K562 (cell line): ENCODE measurements around the gene ILF3. TPM values are rescaled to one million over a fixed set of nuclear protein-coding genes. Genes with fewer than 3 reads are reported as not detected.
A peak's percentile ranks its signal among the peaks of the same experiment; 100 is the strongest.

Experiments
- CTBP1 ChIP-seq: fragments of 450-650 bp; IDR thresholded peaks from 2 replicates; pipeline ENCODE4 v1.6.1; 2016; ENCODE audit warnings: borderline replicate concordance
- FOXA1 ChIP-seq: fragments of 450-650 bp; IDR thresholded peaks from 2 replicates; pipeline ENCODE4 v1.6.1; 2016; ENCODE audit warnings: mild to moderate bottlenecking, borderline replicate concordance
- HDAC2 ChIP-seq: fragments of 450-650 bp; IDR thresholded peaks from 2 replicates; pipeline ENCODE4 v1.6.1; 2016; ENCODE audit warnings: mild to moderate bottlenecking
- KAT8 ChIP-seq: fragments of 450-650 bp; IDR thresholded peaks from 2 replicates; pipeline ENCODE4 v1.6.1; 2016; ENCODE audit warnings: low read depth, mild to moderate bottlenecking
- LCOR ChIP-seq: sonication (generic); formaldehyde crosslinking; IDR thresholded peaks from 2 replicates; pipeline ENCODE4 v1.8.0; 2022; ENCODE audit warnings: mild to moderate bottlenecking, missing genetic modification reagents
- MYC ChIP-seq, 2 experiments: fragments of 250-450 bp in 1 of 2; sonication (Bioruptor Pico) in 1 of 2; IDR thresholded peaks; 2 replicates each; pipeline versions ENCODE4 v1.5.1 to v1.6.1; 2012 to 2021; ENCODE audit warnings: low read depth in 2 of 2, borderline replicate concordance in 1 of 2, improper control_type of control experiment in 1 of 2, low read length in 1 of 2, mild to moderate bottlenecking in 1 of 2, moderate library complexity in 1 of 2
- NCOA6 ChIP-seq: fragments of 450-650 bp; IDR thresholded peaks from 2 replicates; pipeline ENCODE4 v1.6.1; 2017; ENCODE audit warnings: mild to moderate bottlenecking
- NFIX ChIP-seq: fragments of 250-450 bp; sonication (Bioruptor Pico); IDR thresholded peaks from 2 replicates; pipeline ENCODE4 v1.4.0; 2020; ENCODE audit warnings: low read depth, mild to moderate bottlenecking, moderate library complexity
- NR3C1 ChIP-seq: sonication (generic); formaldehyde crosslinking; IDR thresholded peaks from 2 replicates; pipeline ENCODE4 v1.8.1; 2022; ENCODE audit warnings: missing genetic modification reagents
- PHB ChIP-seq: fragments of 250-450 bp; sonication (Bioruptor Pico); IDR thresholded peaks from 2 replicates; pipeline ENCODE4 v1.5.0; 2021
- SIN3A ChIP-seq, 2 experiments: fragments of 150-350 bp in 1 of 2; IDR thresholded peaks; 2 replicates each; pipeline ENCODE4 v1.6.1; 2011 to 2016; ENCODE audit warnings: borderline replicate concordance in 2 of 2, low read depth in 2 of 2, low read length in 2 of 2, mild to moderate bottlenecking in 2 of 2, moderate library complexity in 2 of 2; ENCODE audit not compliant: control insufficient read depth in 1 of 2
- ZNF583 ChIP-seq: fragments of 250-450 bp; sonication (Bioruptor Pico); IDR thresholded peaks from 2 replicates; pipeline ENCODE4 v1.4.0; 2020
- ZNF780A ChIP-seq: fragments of 250-450 bp; sonication (Bioruptor Pico); IDR thresholded peaks from 2 replicates; pipeline ENCODE4 v1.5.0; 2021; ENCODE audit warnings: mild to moderate bottlenecking
- polyA plus RNA-seq, 8 experiments: library from polyadenylated mRNA; depleted of rRNA in 4 of 8; stranded (reverse) in 5 of 8; unstranded in 3 of 8; fragments of >200 nt; fragmentation: Nextera tagmentation in 2 of 8; fragmentation: Illumina TruSeq in 1 of 8; extraction: Ambion mirVana in 2 of 8; extraction: Trizol in 1 of 8; gene quantifications; 2 replicates each; pipeline versions ENCODE4 v1.2.1 to v1.2.3, GENCODE V29; 2011 to 2014; ENCODE audit warnings: inconsistent platforms in 1 of 8, missing spikeins in 1 of 8
- total RNA-seq, 7 experiments: library from RNA; depleted of rRNA in 6 of 7; stranded (reverse); fragments of >200 nt in 6 of 7; fragmentation: Illumina TruSeq in 2 of 7; extraction: Trizol in 2 of 7; gene quantifications; 2 replicates each; pipeline versions ENCODE4 v1.2.1 to v1.2.3, GENCODE V29; 2011 to 2021; ENCODE audit warnings: low replicate concordance in 1 of 7
- TF ChIP-seq, protein P1 (sequence below): fragments of 450-650 bp; formaldehyde crosslinking; conservative IDR thresholded peaks from 2 replicates; pipeline ENCODE4 v1.4.0; 2022; ENCODE audit warnings: mild to moderate bottlenecking, missing genetic modification characterization
- TF ChIP-seq, protein P2 (sequence below): fragments of 450-650 bp; formaldehyde crosslinking; IDR thresholded peaks from 2 replicates; pipeline ENCODE4 v1.4.0; 2020; ENCODE audit warnings: mild to moderate bottlenecking, moderate library complexity
- TF ChIP-seq, protein P3 (sequence below): sonication (generic); formaldehyde crosslinking; IDR thresholded peaks from 2 replicates; pipeline ENCODE4 v1.8.1; 2023; ENCODE audit warnings: mild to moderate bottlenecking, missing genetic modification reagents, moderate library complexity
- TF ChIP-seq, protein P4 (sequence below), 2 experiments: IDR thresholded peaks; 2 replicates each; pipeline ENCODE4 v1.6.1; 2011; ENCODE audit warnings: borderline replicate concordance in 1 of 2, control low read depth in 1 of 2, low read depth in 1 of 2, low read length in 1 of 2, mild to moderate bottlenecking in 1 of 2, mixed read lengths in 1 of 2, moderate library complexity in 1 of 2; ENCODE audit not compliant: insufficient read depth in 1 of 2, insufficient read length in 1 of 2, poor library complexity in 1 of 2, severe bottlenecking in 1 of 2; ENCODE audit errors: extremely low read depth in 1 of 2

Gene ILF3
- total and polyA plus RNA-seq, 9 of the 15 experiments (the other 6 are each of a cell fraction or from before 2014, with no cell fraction given): 26.0 to 453 (median 175) TPM

DNA sequence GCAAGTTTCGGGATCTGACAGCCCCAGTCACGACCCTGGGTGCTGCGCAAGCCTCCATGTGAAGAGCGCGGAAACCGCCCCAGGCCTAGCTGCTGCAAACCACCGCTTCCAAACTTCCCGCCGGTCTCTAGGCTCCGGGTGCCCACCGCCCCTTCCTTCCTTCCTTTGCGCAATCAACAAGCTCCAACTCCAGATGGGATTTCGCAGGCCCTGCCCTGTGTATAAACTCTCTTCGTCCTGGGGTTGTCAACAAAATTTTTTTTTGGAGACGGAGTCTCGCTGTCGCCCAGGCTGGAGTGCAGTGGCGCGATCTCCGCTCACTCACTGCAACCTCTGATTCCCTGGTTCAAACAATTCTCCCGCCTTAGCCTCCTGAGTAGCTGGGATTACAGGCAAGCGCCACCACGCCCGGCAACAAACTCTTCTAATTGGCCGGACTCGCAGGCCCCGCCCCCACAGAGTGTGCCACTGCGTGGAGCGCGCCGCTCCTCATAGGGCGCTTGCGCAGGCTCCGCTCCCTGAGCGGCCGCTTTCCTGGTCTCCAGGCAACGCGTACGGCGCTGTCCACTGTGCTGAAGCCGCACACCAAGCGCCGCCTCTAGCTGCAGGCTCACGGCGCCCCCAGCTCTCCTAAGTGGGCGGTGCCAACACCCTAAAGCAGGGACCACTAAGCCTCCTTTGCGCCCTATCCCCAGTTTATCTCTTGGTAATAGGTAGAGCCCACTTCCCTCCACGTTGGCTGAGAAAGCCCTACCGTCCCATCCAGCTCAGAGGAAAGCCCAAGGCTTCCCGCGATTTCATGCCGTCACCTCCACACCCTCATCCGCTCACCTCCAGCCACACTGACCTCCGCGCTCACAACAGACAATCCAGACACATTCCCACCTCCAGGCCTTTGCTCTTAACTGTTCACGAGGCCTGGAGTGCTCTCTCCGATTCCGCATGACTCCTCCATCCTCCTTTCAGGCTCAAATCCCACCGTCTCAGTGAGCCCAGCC, 41.6 kb downstream of the ILF3 start (continued):
- TF ChIP-seq, protein P1, sequence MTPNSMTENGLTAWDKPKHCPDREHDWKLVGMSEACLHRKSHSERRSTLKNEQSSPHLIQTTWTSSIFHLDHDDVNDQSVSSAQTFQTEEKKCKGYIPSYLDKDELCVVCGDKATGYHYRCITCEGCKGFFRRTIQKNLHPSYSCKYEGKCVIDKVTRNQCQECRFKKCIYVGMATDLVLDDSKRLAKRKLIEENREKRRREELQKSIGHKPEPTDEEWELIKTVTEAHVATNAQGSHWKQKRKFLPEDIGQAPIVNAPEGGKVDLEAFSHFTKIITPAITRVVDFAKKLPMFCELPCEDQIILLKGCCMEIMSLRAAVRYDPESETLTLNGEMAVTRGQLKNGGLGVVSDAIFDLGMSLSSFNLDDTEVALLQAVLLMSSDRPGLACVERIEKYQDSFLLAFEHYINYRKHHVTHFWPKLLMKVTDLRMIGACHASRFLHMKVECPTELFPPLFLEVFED (CRISPR knock-in tag): no peak
- TF ChIP-seq PHB (CRISPR knock-in tag) (no peak), FOXA1 (no peak), LCOR (peak; percentile 93), NFIX (CRISPR knock-in tag) (no peak), NCOA6 (peak; percentile 57), KAT8 (no peak), SIN3A (IDR thresholded peaks at IDR 0.05; ENCODE audit: borderline replicate concordance in 2 of 2, control insufficient read depth in 1 of 2, low read depth in 2 of 2, low read length in 2 of 2) (peak; percentile 99), CTBP1 (peak; percentile 77), ZNF583 (CRISPR knock-in tag) (peak; percentile 52; the same call in 1 of the 2 replicates), MYC (IDR thresholded peaks at IDR 0.05; ENCODE audit: low read depth, low read length) (peak; percentile 39; the same call in 1 of the 2 replicates), MYC (CRISPR knock-in tag; IDR thresholded peaks at IDR 0.05; ENCODE audit: borderline replicate concordance, low read depth) (no peak), HDAC2 (peak; percentile 59), ZNF780A (CRISPR knock-in tag) (no peak), NR3C1 (peak; percentile 70; the same call in 1 of the 2 replicates)
- TF ChIP-seq, protein P2, sequence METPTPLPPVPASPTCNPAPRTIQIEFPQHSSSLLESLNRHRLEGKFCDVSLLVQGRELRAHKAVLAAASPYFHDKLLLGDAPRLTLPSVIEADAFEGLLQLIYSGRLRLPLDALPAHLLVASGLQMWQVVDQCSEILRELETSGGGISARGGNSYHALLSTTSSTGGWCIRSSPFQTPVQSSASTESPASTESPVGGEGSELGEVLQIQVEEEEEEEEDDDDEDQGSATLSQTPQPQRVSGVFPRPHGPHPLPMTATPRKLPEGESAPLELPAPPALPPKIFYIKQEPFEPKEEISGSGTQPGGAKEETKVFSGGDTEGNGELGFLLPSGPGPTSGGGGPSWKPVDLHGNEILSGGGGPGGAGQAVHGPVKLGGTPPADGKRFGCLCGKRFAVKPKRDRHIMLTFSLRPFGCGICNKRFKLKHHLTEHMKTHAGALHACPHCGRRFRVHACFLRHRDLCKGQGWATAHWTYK (CRISPR knock-in tag): peak; percentile 85
- TF ChIP-seq, protein P3, sequence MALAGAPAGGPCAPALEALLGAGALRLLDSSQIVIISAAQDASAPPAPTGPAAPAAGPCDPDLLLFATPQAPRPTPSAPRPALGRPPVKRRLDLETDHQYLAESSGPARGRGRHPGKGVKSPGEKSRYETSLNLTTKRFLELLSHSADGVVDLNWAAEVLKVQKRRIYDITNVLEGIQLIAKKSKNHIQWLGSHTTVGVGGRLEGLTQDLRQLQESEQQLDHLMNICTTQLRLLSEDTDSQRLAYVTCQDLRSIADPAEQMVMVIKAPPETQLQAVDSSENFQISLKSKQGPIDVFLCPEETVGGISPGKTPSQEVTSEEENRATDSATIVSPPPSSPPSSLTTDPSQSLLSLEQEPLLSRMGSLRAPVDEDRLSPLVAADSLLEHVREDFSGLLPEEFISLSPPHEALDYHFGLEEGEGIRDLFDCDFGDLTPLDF (CRISPR knock-in tag): peak; percentile 95
- TF ChIP-seq, protein P4, sequence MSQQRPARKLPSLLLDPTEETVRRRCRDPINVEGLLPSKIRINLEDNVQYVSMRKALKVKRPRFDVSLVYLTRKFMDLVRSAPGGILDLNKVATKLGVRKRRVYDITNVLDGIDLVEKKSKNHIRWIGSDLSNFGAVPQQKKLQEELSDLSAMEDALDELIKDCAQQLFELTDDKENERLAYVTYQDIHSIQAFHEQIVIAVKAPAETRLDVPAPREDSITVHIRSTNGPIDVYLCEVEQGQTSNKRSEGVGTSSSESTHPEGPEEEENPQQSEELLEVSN (IDR thresholded peaks at IDR 0.05; ENCODE audit: borderline replicate concordance in 1 of 2, extremely low read depth in 1 of 2, insufficient read depth in 1 of 2, insufficient read length in 1 of 2, low read depth in 1 of 2, low read length in 1 of 2, poor library complexity in 1 of 2, severe bottlenecking in 1 of 2): peak in 1 of 2 experiments; percentile 42
